Uterus (tissue), 2 donors: ENCODE data around the gene NFIA.

Experiments used
- POLR2A ChIP-seq, 2 donors: fragments of 450-650 bp; IDR thresholded peaks; one replicate each; pipeline ENCODE4 v1.6.1; 2016; ENCODE audit warnings: antibody characterized with exemption in 2 of 2, mild to moderate bottlenecking in 1 of 2, moderate library complexity in 1 of 2
- TF ChIP-seq, protein P1 (sequence below), 4 experiments: fragments of 200-600 bp in 2 of 4; fragments of 450-650 bp in 2 of 4; sonication (generic) in 2 of 4; IDR thresholded peaks; one replicate each; pipeline ENCODE4 v1.5.1; 2016 to 2019; ENCODE audit warnings: antibody characterized with exemption in 4 of 4, mild to moderate bottlenecking in 2 of 4, moderate library complexity in 1 of 4

- TF ChIP-seq, protein P1, sequence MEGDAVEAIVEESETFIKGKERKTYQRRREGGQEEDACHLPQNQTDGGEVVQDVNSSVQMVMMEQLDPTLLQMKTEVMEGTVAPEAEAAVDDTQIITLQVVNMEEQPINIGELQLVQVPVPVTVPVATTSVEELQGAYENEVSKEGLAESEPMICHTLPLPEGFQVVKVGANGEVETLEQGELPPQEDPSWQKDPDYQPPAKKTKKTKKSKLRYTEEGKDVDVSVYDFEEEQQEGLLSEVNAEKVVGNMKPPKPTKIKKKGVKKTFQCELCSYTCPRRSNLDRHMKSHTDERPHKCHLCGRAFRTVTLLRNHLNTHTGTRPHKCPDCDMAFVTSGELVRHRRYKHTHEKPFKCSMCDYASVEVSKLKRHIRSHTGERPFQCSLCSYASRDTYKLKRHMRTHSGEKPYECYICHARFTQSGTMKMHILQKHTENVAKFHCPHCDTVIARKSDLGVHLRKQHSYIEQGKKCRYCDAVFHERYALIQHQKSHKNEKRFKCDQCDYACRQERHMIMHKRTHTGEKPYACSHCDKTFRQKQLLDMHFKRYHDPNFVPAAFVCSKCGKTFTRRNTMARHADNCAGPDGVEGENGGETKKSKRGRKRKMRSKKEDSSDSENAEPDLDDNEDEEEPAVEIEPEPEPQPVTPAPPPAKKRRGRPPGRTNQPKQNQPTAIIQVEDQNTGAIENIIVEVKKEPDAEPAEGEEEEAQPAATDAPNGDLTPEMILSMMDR (IDR thresholded peaks at IDR 0.05) = no peak
- no peak for TF ChIP-seq POLR2A (IDR thresholded peaks at IDR 0.05)
Observed at GRCh38 chr1:61190618-61191432, 108.5 kb downstream of the NFIA start.
